SK-N-SH (cell line): ENCODE results near the gene GRIA1. TPM values are rescaled to one million over a fixed set of nuclear protein-coding genes. Genes with fewer than 3 reads are reported as not detected.

Source experiments
- CTCF ChIA-PET: fragments of 300-600, 350-600 bp; formaldehyde crosslinking; extraction: SDS; loops from one replicate; lab custom pipeline; 2021; lab: Yijun Ruan, JAX
- POLR2A ChIA-PET: fragments of 350-600 bp; sonication (Branson Sonifier 250); formaldehyde crosslinking; extraction: SDS; loops from one replicate; lab custom pipeline; 2020; ENCODE audit warnings: antibody characterized with exemption, inconsistent platforms; lab: Yijun Ruan, JAX
- DNase-seq: peaks from one replicate; pipeline ENCODE4 v3.0.0; 2012
- H2AFZ ChIP-seq: fragments of 200-600 bp; sonication (generic); 2 replicates; pipeline ENCODE4 v1.8.1; 2016; ENCODE audit warnings: antibody characterized with exemption, mild to moderate bottlenecking, low read depth
- H3F3A ChIP-seq: fragments of 200-600 bp; sonication (generic); replicated peaks from 2 replicates; pipeline ENCODE3; 2016; ENCODE audit warnings: antibody characterized with exemption, mild to moderate bottlenecking; ENCODE audit not compliant: insufficient read depth
- H3K27ac ChIP-seq, 2 experiments: fragments of 200-500 bp in 1 of 2; fragments of 200-600 bp in 1 of 2; sonication (Bioruptor generic) in 1 of 2; sonication (generic), shearing (Covaris generic) in 1 of 2; 2 replicates each; pipeline versions ENCODE4 v1.5.1 to v1.6.1; 2014 to 2016; ENCODE audit warnings: low read depth in 2 of 2, inconsistent platforms in 1 of 2, low read length in 1 of 2, mild to moderate bottlenecking in 1 of 2, mixed read lengths in 1 of 2
- H3K27me3 ChIP-seq: fragments of 200-600 bp; sonication (generic), shearing (Covaris generic); 2 replicates; pipeline ENCODE4 v1.6.1; 2016; ENCODE audit warnings: mixed run types; ENCODE audit not compliant: insufficient read depth
- H3K36me3 ChIP-seq, 2 experiments: fragments of 200-500 bp in 1 of 2; fragments of 200-600 bp in 1 of 2; sonication (Bioruptor generic) in 1 of 2; sonication (generic) in 1 of 2; replicated peaks in 1 of 2; 2 replicates each; pipeline versions ENCODE3 to v1.5.1; 2014 to 2016; ENCODE audit warnings: low read length in 1 of 2, mild to moderate bottlenecking in 1 of 2; ENCODE audit not compliant: insufficient read depth in 2 of 2, control insufficient read depth in 1 of 2
- H3K4me1 ChIP-seq, 2 experiments: fragments of 200-500 bp in 1 of 2; fragments of 200-600 bp in 1 of 2; sonication (Bioruptor generic) in 1 of 2; sonication (generic), shearing (Covaris generic) in 1 of 2; 2 replicates each; pipeline versions ENCODE4 v1.5.1 to v1.6.1; 2014 to 2016; ENCODE audit warnings: low read depth in 1 of 2, low read length in 1 of 2, mixed run types in 1 of 2; ENCODE audit not compliant: insufficient read depth in 2 of 2, control insufficient read depth in 1 of 2
- H3K4me2 ChIP-seq: fragments of 200-600 bp; sonication (generic), shearing (Covaris generic); 2 replicates; pipeline ENCODE4 v1.6.1; 2017; ENCODE audit warnings: mixed run types
- H3K4me3 ChIP-seq, 2 experiments: fragments of 200-500 bp in 1 of 2; fragments of 200-600 bp in 1 of 2; sonication (Bioruptor generic) in 1 of 2; sonication (generic), shearing (Covaris generic) in 1 of 2; 2 replicates each; pipeline versions ENCODE4 v1.5.1 to v1.8.1; 2014 to 2016; ENCODE audit warnings: low read depth in 2 of 2, inconsistent platforms in 1 of 2, low read length in 1 of 2, mild to moderate bottlenecking in 1 of 2, mixed read lengths in 1 of 2, moderate library complexity in 1 of 2
- H3K79me2 ChIP-seq: fragments of 200-600 bp; sonication (generic); 2 replicates; pipeline ENCODE4 v1.8.1; 2017; ENCODE audit warnings: mild to moderate bottlenecking; ENCODE audit not compliant: insufficient read depth
- H3K9ac ChIP-seq: fragments of 200-600 bp; sonication (generic); 2 replicates; pipeline ENCODE4 v1.6.1; 2017; ENCODE audit warnings: mixed run types
- H3K9me2 ChIP-seq: fragments of 200-600 bp; sonication (generic); 2 replicates; pipeline ENCODE4 v1.6.1; 2017; ENCODE audit warnings: mixed run types
- H3K9me3 ChIP-seq: fragments of 200-600 bp; sonication (generic); 2 replicates; pipeline ENCODE4 v1.6.1; 2017; ENCODE audit warnings: mixed run types, mild to moderate bottlenecking, moderate library complexity
- H4K20me1 ChIP-seq: fragments of 200-600 bp; sonication (generic); 2 replicates; pipeline ENCODE4 v1.6.1; 2017; ENCODE audit warnings: mild to moderate bottlenecking, mixed run types; ENCODE audit not compliant: insufficient read depth
- CTCF ChIP-seq: fragments of 200-600 bp; sonication (generic); IDR thresholded peaks from 2 replicates; pipeline ENCODE4 v1.6.1; 2017; ENCODE audit warnings: antibody characterized with exemption, mild to moderate bottlenecking, moderate library complexity
- EZH2phosphoT487 ChIP-seq: fragments of 200-600 bp; sonication (generic); IDR thresholded peaks from 2 replicates; pipeline ENCODE4 v1.6.1; 2017; ENCODE audit warnings: low read depth, mixed run types, mild to moderate bottlenecking, antibody characterized with exemption, moderate library complexity, borderline replicate concordance
- FOSL2 ChIP-seq: IDR thresholded peaks from 2 replicates; pipeline ENCODE4 v1.4.0; 2012; ENCODE audit warnings: low read depth, mild to moderate bottlenecking, moderate library complexity, borderline replicate concordance
- GABPA ChIP-seq: IDR thresholded peaks from 2 replicates; pipeline ENCODE4 v1.4.0; 2012; ENCODE audit warnings: low read depth, mild to moderate bottlenecking
- GATA2 ChIP-seq: sonication (generic); formaldehyde crosslinking; IDR thresholded peaks from 2 replicates; pipeline ENCODE4 v1.5.0; 2020; ENCODE audit warnings: mild to moderate bottlenecking, missing genetic modification reagents
- MAX ChIP-seq: IDR thresholded peaks from 2 replicates; pipeline ENCODE4 v1.4.0; 2012; ENCODE audit warnings: low read depth
- NFIC ChIP-seq: IDR thresholded peaks from 2 replicates; pipeline ENCODE4 v1.4.0; 2012; ENCODE audit warnings: borderline replicate concordance
- REST ChIP-seq: IDR thresholded peaks from 2 replicates; pipeline ENCODE4 v1.6.1; 2012; ENCODE audit warnings: mild to moderate bottlenecking, low read depth, low read length, moderate library complexity
- TEAD4 ChIP-seq: IDR thresholded peaks from 2 replicates; pipeline ENCODE4 v1.4.0; 2012; ENCODE audit warnings: mild to moderate bottlenecking, borderline replicate concordance; ENCODE audit not compliant: insufficient read depth
- USF2 ChIP-seq: fragments of 150-350 bp; IDR thresholded peaks from 2 replicates; pipeline ENCODE4 v1.6.1; 2017; ENCODE audit warnings: antibody characterized with exemption, low read length, low read depth, borderline replicate concordance
- YY1 ChIP-seq: IDR thresholded peaks from 2 replicates; pipeline ENCODE4 v1.4.0; 2012; ENCODE audit warnings: low read depth, mild to moderate bottlenecking
- ZBTB33 ChIP-seq: IDR thresholded peaks from 2 replicates; pipeline ENCODE4 v1.4.0; 2012; ENCODE audit warnings: low read depth, borderline replicate concordance
- WGBS: methylation state at CpG from one replicate; pipeline ENCODE4 v1.1.6; 2017; ENCODE audit warnings: low lambda C conversion rate; 5-methylcytosine and 5-hydroxymethylcytosine counted together
- polyA plus RNA-seq, 3 experiments: library from polyadenylated mRNA; depleted of rRNA; stranded (reverse); fragments of >200 nt; gene quantifications; 2 replicates each; pipeline ENCODE4 v1.2.3, GENCODE V29; 2012

The GRIA1 gene
- polyA plus RNA-seq, 1 of the 3 experiments (the other 2 are of a cell fraction) = 0.35 TPM

DNA sequence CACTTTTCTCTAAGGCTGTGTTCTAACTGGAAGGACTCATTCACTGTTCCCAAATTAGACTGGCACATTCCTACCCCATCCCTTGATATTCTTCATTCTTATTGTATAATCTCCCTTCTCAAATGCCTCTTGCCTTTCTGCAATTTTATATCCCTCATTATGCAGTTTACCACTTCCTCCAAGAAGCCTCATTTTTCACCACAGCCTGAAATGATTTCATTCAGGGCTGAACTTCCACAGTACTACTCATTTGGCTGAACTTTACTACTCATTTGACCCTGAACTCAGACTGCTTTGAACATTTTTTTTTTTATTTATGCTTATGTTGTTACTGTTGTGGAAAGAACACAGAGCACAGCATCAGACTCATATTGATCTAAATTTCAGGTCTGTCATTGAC is 32.7 kb downstream of the GRIA1 start (continued):
- TF ChIP-seq REST (no peak), CTCF (no peak), YY1 (no peak)

DNA sequence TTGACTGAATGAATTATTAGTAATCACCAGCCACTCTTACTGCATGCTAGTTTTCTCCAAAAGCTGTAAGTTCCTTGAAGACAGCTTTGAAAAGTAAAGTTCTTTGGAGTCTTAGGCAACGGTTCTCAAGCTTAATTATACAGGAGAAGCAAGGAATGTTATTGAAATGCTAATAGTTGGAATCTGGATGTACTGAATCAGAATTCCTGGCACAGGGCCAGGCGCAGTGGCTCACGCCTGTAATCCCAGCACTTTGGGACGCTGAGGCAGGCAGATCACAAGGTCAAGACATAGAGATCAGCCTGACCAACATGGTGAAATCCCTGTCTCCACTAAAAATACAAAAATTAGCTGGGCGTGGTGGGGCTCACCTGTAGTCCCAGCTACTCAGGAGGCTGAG is 33.4 kb downstream of the GRIA1 start:
- H2AFZ ChIP-seq = no peak overlapping the region
- H3K79me2 ChIP-seq = no peaks in the 10 kb centered on the region
- ChIA-PET CTCF (interaction anchor here (1.3 kb wide), 1 partner anchor 29 kb away, joined by 4 read pairs; no protein-coding TSS in a partner anchor), POLR2A (no interaction called here)
- H3F3A ChIP-seq = no peaks in the 10 kb centered on the region
- no peaks in the 10 kb centered on the region for H3K9me3 ChIP-seq
- no peaks in the 10 kb centered on the region for H4K20me1 ChIP-seq
- H3K4me1 ChIP-seq = peaks cover 0 to 17% of the 10 kb centered on the region in 2 experiments; a peak in 2 of 4 replicates
- H3K36me3 ChIP-seq = no peaks in the 10 kb centered on the region
- WGBS = 54% methylated on average over 5 of the region's 5 CpGs
- no peak overlapping the region for H3K9ac ChIP-seq
- no peak overlapping the region for H3K4me3 ChIP-seq
- peak overlapping the region in 1 of 2 experiments; percentile 19; a peak in 2 of 4 replicates for H3K27ac ChIP-seq
- TF ChIP-seq FOSL2 = peak; percentile 21; the same call in 1 of the 2 replicates
- TF ChIP-seq ZBTB33 = no peak
- no peak for TF ChIP-seq EZH2phosphoT487
- TF ChIP-seq MAX = no peak
- no peak for TF ChIP-seq GABPA
- TF ChIP-seq USF2 = no peak
- peak; percentile 86 for TF ChIP-seq NFIC
- no peak for TF ChIP-seq GATA2
- TF ChIP-seq TEAD4 = no peak
- no peak for DNase-seq
- H3K4me2 ChIP-seq = no peak overlapping the region
- H3K9me2 ChIP-seq = no peaks in the 10 kb centered on the region
- no peaks in the 10 kb centered on the region for H3K27me3 ChIP-seq
